GM19397 (cell line): ENCODE measurements around the gene CTBP1.

Source experiments
- ATAC-seq: cut with Tn5 transposase; IDR thresholded peaks from one replicate; pipeline ENCODE4 v1.9.1; 2021; ENCODE audit warnings: mild to moderate bottlenecking, moderate library complexity; ENCODE audit not compliant: unreplicated experiment

Gene CTBP1

GRCh38 chr4:1250921-1251772 lies 2.2 kb upstream of the CTBP1 start:
- ATAC-seq = no peak

GRCh38 chr4:1250527-1250812 lies 1.5 kb upstream of the CTBP1 start:
- ATAC-seq = no peak

GRCh38 chr4:1249731-1250526 lies 999 bp upstream of the CTBP1 start:
- peak; percentile 3 for ATAC-seq

GRCh38 chr4:1249148-1249730 lies 309 bp upstream of the CTBP1 start:
- ATAC-seq = peak; percentile 56

GRCh38 chr4:1247864-1248244 lies 1.1 kb downstream of the CTBP1 start:
- ATAC-seq = no peak

- ATAC-seq = no peak
Measured at GRCh38 chr4:1246901-1247863, 1.7 kb downstream of the CTBP1 start.

GRCh38 chr4:1246111-1246881 lies 2.6 kb downstream of the CTBP1 start:
- no peak for ATAC-seq

- ATAC-seq = no peak
Measured at GRCh38 chr4:1245481-1246051, 3.4 kb downstream of the CTBP1 start.

GRCh38 chr4:1244978-1245471 lies 3.9 kb downstream of the CTBP1 start:
- no peak for ATAC-seq

- no peak for ATAC-seq
Measured at GRCh38 chr4:1244081-1244977, 4.6 kb downstream of the CTBP1 start.

- ATAC-seq = no peak
Measured at GRCh38 chr4:1243451-1244080, 5.4 kb downstream of the CTBP1 start.

- ATAC-seq = no peak
Measured at GRCh38 chr4:1242506-1243450, 6.2 kb downstream of the CTBP1 start.

- ATAC-seq = no peak
Measured at GRCh38 chr4:1241936-1242505, 6.9 kb downstream of the CTBP1 start.

- no peak for ATAC-seq
Measured at GRCh38 chr4:1241466-1241935, 7.4 kb downstream of the CTBP1 start.

- no peak for ATAC-seq
Measured at GRCh38 chr4:1240721-1241465, 8.0 kb downstream of the CTBP1 start.

- ATAC-seq = no peak
Measured at GRCh38 chr4:1239950-1240307, 9.0 kb downstream of the CTBP1 start.
